Measurements from ENCODE around the gene MIA.
A peak's percentile ranks its signal among the peaks of the same experiment; 100 is the strongest.
"Not testable (repeated sequence)": the region's sequence is repeated elsewhere in the genome, so short reads cannot be mapped to it uniquely, and the experiment has no call there.

Gene MIA

GRCh38 chr19:40825460-40826095 is 50.3 kb downstream of the MIA start:
- not testable (repeated sequence) for DNase-seq

- not testable (repeated sequence) for DNase-seq
These were observed 51.0 kb downstream of the MIA start for GRCh38 chr19:40826312-40826698.

- peak; percentile 91 for DNase-seq
These were observed 51.5 kb downstream of the MIA start for GRCh38 chr19:40826699-40827385.

Data from CD4-positive, alpha-beta T cell treated with Interleukin-15 for 1 hour (primary cell).